ENCODE data around the gene DDAH2. TPM values are rescaled to one million over a fixed set of nuclear protein-coding genes. Genes with fewer than 3 reads are reported as not detected.

DDAH2 gene
- total RNA-seq, 1 donor from 2014 or later, result 67.0 TPM

DNA sequence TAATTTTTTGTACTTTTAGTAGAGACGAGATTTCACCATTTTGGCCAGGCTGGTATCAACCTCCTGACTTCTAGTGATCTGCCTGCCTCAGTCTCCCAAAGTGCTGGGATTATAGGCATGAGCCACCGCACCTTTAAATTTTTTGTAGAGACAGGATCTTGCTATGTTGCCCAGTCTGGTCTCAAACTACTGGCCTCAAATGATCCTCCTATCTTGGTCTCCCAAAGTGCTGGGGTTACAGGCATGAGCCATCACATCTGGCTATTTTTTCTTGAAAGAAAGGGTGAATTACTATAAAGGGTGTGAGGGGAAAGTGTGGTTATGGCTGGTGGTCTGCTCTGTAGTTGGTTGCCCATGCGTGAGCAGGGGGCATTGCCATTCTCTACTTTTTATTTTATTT lies 20.9 kb downstream of the DDAH2 start:
- Histone ChIP-seq H3K36me3 (no peaks in the 10 kb centered on the region), H3K4me1 (peaks cover 14% of the 10 kb centered on the region), H3K4me3 (no peak overlapping the region), H3K9me3 (no peaks in the 10 kb centered on the region), H3K27me3 (ENCODE audit: low read depth) (no peaks in the 10 kb centered on the region), H3K27ac (no peak overlapping the region)
- ATAC-seq, result no peak
- intact Hi-C loops (cut with DNase I), result no loop called here
- DNase-seq, result no peak
- TF ChIP-seq, protein P1, sequence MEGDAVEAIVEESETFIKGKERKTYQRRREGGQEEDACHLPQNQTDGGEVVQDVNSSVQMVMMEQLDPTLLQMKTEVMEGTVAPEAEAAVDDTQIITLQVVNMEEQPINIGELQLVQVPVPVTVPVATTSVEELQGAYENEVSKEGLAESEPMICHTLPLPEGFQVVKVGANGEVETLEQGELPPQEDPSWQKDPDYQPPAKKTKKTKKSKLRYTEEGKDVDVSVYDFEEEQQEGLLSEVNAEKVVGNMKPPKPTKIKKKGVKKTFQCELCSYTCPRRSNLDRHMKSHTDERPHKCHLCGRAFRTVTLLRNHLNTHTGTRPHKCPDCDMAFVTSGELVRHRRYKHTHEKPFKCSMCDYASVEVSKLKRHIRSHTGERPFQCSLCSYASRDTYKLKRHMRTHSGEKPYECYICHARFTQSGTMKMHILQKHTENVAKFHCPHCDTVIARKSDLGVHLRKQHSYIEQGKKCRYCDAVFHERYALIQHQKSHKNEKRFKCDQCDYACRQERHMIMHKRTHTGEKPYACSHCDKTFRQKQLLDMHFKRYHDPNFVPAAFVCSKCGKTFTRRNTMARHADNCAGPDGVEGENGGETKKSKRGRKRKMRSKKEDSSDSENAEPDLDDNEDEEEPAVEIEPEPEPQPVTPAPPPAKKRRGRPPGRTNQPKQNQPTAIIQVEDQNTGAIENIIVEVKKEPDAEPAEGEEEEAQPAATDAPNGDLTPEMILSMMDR (IDR thresholded peaks at IDR 0.05), result no peak

DNA sequence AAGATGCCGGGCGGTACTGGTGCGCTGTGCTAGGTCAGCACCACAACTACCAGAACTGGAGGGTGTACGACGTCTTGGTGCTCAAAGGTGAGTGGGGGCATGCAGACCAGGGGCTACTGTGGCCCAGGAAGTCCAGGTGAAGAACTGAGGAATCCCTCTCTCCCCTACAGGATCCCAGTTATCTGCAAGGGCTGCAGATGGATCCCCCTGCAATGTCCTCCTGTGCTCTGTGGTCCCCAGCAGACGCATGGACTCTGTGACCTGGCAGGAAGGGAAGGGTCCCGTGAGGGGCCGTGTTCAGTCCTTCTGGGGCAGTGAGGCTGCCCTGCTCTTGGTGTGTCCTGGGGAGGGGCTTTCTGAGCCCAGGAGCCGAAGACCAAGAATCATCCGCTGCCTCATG lies 21.4 kb downstream of the DDAH2 start:
- Histone ChIP-seq H3K4me1 (peaks cover 14% of the 10 kb centered on the region), H3K36me3 (no peaks in the 10 kb centered on the region), H3K27me3 (ENCODE audit: low read depth) (no peaks in the 10 kb centered on the region), H3K9me3 (no peaks in the 10 kb centered on the region), H3K4me3 (no peak overlapping the region), H3K27ac (no peak overlapping the region)
- TF ChIP-seq, protein P1 (IDR thresholded peaks at IDR 0.05), result no peak
- DNase-seq, result no peak
- ATAC-seq, result no peak
- intact Hi-C loops (cut with DNase I), result no loop called here

DNA sequence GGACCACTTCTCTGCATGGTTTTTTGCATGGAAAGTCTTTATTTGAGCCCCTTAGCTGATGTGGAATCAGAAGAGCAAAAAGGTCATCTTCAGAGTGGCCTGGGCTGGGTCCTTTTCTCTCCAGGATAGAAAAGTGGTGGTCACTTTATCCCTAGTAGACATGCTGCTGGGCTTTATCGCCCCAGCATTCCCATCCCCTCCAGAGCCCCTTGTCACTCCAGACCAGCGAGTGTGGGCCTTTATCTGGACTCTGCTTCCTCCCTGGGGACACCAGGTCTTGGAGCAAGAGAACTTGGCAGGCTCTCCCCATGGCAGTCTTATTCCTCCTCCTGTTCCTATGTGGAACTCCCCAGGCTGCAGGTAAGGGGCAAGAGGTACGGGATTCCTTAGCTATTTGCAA lies 22.5 kb downstream of the DDAH2 start, which contains the start of gene LY6G6F:
Gene LY6G6F, plus strand, starts transcription at position 268 of the 400 bp plus-strand sequence. Its CDS starts 41 bp downstream, at position 309.
- H3K27me3 ChIP-seq (ENCODE audit: low read depth), result no peaks in the 10 kb centered on the region
- H3K36me3 ChIP-seq, result no peaks in the 10 kb centered on the region
- H3K27ac ChIP-seq, result no peak within 1 kb of the TSS
- H3K4me1 ChIP-seq, result peaks cover 20% of the 10 kb centered on the region
- no peaks in the 10 kb centered on the region for H3K9me3 ChIP-seq
- DNase-seq (no peak), ATAC-seq (no peak)
- intact Hi-C loops (cut with DNase I), result no loop called here
- no peak within 1 kb of the TSS for H3K4me3 ChIP-seq
- TF ChIP-seq, protein P1 (IDR thresholded peaks at IDR 0.05), result no peak

DNA sequence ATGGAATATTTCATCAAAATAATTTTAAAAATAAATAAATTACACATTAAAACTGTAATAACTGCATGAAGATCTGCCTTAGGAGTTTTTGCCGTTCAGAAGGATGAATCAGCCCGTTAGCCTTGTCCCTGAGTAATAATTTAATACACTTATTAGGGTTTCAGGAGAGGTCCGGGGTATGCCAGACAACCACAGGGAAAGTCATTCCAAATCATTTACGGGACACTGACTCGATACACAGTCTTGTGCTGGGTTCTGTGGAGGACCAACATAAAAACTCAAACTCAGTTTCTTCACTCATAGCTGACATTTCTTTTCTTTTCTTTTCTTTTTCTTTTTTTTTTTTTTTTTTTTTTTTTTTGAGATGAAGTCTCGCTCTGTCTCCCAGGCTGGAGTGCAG lies 23.2 kb downstream of the DDAH2 start:
- Histone ChIP-seq H3K27ac (no peak overlapping the region), H3K4me3 (no peak overlapping the region), H3K4me1 (peaks cover 22% of the 10 kb centered on the region), H3K9me3 (no peaks in the 10 kb centered on the region), H3K27me3 (ENCODE audit: low read depth) (no peaks in the 10 kb centered on the region), H3K36me3 (peaks cover under 1% of the 10 kb centered on the region)
- intact Hi-C loops (cut with DNase I), result no loop called here
- TF ChIP-seq, protein P1 (IDR thresholded peaks at IDR 0.05), result no peak
- ATAC-seq, result no peak
- no peak for DNase-seq

DNA sequence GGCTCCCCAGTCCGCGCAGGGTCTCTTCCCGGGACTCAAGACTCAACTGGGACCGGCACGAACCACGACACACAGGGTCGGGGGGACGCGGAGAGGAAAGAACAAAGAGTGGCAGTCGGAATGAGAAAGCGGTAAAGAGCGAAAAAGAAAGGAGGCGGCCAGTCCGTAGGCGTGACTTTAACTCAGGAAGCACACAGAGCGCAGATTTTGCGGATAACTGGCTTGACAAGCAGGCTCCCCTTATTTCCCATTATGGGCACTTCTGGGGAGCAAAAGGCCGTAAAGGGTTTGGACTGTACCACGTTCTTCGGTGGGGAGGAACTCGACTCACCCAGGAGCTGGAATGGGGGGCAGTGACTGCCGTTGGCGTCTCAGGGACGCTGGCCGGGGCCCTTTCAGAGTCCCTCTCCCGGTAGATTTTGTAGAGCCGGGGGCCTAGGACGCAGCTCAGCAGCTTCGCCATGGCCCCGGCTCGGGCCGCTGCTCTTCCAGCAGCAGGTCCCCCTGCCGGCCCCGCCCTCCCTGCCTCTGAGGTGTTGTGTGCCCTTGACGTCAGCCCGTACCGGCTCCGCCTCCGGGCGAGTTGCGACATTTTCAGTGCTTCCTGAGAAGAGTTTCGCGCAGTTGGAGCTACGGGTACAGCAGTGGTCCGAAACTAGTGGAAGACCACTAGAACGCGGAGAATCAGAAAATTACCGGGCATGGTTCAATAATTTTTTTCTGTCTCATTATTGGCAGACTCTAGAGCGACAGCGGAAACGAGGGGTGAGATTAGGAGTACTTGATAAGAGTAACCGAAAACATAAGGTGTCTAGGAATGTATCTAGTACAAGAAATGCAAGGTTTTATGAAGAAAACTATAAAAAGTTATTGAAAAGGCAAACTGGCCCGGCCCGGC lies 26.0 kb downstream of the DDAH2 start, which contains the start of gene ABHD16A:
Gene ABHD16A, minus strand, starts transcription at position 506 of the 898 bp plus-strand sequence. Its CDS starts 43 bp downstream, at position 463.
- H3K4me3 ChIP-seq, result peak within 1 kb of the TSS; percentile 81
- peaks cover 29% of the 10 kb centered on the region for H3K36me3 ChIP-seq
- peak; percentile 100 for DNase-seq
- H3K4me1 ChIP-seq, result peaks cover 25% of the 10 kb centered on the region
- peak; percentile 98 to 99 for ATAC-seq
- H3K9me3 ChIP-seq, result no peaks in the 10 kb centered on the region
- intact Hi-C loops (cut with DNase I), result no loop called here
- TF ChIP-seq, protein P1 (IDR thresholded peaks at IDR 0.05), result no peak
- H3K27ac ChIP-seq, result peak within 1 kb of the TSS; percentile 98
- no peaks in the 10 kb centered on the region for H3K27me3 ChIP-seq (ENCODE audit: low read depth)
